Stimulated activated CD8-positive, alpha-beta memory T cell treated with anti-CD3 and anti-CD28 coated beads, Interleukin-7, amount 100 ng/mL, for 4 hours (primary cell): ENCODE measurements around the gene MED16.
"Not testable (repeated sequence)": the region's sequence is repeated elsewhere in the genome, so short reads cannot be mapped to it uniquely, and the experiment has no call there.

Experiments used
- DNase-seq, 2 donors: peaks; one replicate each; pipeline ENCODE4 v3.0.0-alpha.2; 2020; ENCODE audit warnings: low read depth in 2 of 2

Gene MED16

DNA sequence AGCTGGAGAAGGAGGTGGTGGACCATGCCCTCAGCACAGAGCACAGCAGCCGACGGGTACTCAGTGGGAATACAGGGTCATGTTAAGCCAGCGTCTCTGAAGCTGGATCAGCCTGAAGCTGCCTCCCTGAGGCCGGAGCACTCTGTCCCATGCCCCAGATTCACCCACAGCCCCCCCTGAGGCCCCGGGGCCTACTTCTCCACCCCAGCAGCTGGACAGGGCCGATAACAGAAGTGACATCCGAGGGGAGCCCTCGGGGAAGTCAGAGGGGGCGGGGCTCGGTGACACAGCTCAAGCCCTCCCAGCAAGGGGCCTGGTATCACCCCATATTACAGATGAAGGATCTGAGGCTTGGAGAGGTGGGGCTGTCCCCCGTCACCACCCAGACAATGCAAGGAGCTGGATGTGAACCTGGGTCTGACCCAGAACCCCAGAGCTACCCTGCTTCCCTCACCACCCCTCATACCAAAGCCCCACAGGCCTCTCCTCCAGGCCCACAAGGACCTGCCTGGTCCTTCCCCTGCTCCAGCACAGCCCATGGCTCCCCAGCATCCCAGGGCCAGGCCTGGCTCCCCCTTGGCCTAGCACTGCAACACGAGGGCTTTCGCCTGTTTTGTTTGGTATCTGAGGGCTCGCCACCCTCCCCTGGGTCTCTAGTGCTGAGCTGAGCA, 14.3 kb upstream of the MED16 start:
- DNase-seq, result no peak

DNA sequence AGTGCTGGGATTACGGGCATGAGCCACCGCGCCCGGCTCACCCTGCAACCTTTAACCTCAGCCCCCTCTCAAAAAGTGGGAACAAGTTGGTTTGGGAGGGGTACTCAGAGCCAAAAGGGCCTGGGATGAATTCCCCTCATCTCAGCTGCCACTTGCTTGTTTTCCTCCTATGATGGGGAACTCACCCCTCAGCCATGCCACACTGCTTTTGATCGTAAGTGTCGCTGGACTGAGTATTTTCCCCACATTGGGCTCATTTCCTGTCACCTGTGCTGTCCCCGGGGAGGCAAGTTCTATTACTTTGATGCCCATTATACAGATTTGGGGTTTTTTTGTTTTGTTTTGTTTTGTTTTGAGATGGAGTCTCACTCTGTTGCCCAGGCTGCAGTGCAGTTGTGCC, 13.5 kb upstream of the MED16 start:
- no peak for DNase-seq

DNA sequence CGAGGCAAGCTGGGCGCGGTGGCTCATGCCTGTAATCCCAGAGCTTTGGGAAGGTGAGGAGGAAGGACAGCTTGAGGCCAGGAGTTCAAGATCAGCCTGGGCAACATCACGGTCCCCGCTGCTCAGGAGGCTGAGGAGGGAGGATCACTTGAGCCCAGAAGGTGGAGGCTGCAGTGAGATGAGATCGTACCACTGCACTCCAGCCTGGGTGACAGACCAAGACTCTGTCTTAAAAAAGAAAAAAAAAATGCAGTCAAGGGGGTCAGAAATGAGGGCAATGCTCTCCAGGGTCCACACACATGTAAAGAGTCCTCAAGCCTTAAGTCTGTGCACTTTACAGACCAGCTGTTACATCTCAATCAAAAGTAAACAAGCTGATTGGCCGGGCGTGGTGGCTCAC, 11.6 kb upstream of the MED16 start:
- no peak for DNase-seq

DNA sequence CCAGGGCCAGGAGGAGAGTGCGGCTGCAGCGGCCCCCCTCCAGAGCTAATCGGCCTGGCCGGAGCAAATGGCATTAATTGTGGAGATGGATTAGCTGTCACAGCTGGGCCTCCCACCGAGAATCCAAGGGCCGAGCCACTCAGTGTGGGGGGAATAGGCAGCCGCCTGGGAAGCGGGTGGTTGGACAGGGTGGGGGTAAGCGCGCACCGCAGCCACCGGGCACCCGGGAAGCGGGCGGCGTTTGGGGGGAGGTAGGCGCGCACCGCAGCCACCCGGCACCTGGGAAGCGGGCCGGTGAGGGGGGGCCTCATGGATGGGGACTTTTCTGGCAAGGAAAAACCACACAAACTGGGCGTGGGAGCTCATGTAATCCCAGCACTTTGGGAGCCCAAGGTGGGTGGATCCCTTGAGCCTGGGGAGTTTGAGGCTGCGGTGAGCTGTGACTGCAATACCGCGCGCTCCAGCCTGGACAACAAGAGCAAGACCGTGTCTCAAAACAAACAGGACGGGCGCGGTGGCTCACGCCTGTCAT, 10.3 kb upstream of the MED16 start:
- no peak for DNase-seq

DNA sequence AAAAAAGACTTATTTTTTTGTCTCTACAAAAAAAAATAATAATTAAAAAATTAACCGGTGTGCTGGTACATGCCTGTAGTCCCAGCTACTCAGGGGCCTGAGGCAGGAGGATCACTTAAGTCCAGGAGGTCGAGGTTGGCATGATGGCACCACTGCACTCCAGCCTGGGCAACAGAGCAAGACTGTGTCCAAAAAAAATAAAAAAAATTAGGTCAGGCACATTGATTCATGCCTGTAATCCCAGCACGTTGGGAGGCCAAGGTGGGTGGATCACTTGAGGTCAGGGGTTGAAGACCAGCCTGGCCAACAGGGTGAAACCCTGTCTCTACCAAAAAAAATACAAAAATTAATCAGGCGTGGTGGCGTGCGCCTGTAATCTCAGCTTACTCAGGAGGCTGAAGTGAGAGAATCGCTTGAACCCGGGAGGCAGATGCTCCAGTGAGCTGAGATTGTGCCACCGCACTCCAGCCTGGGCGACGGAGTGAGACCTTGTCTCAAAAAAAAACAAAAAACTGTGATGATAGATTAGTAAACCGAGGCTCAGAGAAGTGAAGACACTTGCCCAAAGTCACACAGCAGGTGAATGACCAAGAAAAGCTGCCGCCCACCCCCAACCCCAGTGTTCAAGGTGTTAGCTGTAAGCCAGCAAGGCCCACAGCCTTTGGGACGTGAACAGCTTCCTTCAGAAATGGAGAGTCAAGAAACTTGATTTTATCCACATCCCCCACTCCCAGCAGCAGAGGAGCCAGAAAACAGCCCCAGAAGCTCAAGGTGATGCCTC, 9.6 kb upstream of the MED16 start:
- no peak for DNase-seq

DNA sequence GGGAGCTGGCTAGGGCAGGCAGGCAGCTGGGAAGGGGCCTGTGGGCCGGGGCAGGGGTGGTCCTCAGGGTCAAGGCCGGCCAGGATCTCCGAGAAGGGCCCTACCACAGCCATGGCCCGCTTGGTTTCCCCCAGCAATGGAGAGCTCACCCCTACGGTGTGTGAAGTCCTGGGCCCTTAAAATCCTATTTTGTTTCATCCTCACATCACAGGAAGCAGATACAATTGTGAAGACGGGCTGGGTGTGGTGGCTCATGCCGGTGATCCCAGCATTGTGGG, 9.0 kb upstream of the MED16 start:
- DNase-seq, result no peak

DNA sequence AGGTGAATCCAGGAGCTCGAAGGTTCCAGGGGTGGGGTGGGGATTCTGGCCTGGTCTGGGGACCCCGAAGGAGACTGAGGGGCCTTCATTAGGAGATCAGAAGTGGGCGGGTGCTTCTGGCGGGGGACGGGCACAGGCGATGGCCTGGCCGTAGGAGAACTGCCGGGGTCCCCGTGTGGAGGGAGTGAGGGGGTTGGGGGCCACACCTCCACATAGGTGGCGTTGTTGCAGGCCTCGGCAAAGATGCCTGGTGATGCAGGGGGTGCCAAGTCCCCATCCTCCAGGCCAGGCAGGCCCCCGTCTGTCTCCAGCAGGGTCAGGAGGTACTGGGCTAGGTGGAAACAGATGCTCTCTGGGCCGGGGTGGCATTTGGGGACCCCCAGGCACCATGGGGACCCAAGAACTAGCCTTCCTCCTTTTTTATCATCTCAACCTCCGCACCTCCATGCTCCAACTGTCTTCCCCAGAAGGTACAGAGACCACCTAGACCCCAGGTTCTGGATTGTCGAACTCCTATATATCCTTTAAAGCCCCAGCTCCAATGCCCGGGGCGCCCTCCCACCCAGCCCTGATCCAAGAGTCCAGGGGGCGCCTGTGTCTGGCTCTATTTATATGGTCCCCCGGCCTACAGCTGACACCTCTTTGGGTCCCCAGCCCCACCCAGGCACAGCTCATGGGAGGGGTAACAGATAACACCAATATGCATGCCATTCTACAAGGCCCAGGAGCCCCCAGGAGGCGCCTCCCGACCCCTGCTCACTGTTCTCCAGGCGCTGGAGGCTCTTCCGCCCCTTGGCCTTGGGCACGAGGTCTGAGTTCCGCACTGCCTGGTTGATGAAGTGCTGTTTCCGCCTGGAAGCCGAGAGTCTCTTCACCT, 8.5 kb upstream of the MED16 start:
- no peak for DNase-seq

DNA sequence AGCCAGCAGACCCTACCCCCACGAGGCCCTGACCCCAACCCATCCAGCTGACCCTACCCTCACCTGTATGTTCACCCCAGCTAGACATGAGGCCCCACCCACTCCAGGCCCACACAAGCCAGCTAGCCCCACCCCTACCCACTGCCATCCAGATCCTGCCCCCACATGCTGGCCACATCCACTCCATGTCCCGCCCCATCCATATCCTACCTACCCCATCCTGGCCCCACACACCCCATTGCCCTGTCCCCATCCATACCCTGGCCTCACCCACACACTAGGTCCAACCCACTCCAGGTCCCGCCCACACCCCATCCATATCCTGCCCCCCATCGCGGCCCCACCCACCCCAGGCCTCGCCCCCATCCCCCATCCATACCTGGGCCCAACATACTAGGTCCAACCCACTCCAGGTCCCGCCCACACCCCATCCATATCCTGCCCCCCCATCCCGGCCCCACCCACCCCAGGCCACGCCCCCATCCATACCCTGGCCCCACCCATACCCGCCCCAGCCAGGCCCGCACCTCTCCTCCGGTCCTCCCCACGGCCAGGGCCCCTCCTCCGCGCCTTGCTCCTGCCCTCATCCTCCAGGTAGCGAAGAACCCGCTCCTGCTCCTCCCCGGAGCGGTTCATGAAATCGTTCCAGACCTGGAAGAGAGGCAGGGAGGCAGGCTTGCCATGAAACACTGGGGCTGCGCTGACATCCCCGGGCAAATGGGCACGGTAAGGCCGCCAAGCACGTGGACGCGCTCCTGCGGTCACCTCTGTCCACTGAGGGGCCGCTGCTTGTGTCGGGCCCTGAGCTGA, 7.5 kb upstream of the MED16 start:
- no peak for DNase-seq

DNA sequence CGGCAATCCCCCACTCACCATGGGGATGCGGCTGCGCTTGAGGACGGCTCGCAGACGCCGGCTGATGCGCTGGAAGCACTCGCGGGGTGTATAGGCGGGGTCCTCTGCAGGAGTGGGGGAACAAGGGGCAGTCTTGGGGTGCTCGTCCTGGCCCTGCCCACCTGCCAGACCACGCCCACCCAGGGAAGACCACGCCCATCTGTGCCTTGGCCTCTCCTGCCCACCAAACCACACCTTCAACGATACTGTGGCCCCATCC, 7.0 kb upstream of the MED16 start:
- DNase-seq, result no peak

DNA sequence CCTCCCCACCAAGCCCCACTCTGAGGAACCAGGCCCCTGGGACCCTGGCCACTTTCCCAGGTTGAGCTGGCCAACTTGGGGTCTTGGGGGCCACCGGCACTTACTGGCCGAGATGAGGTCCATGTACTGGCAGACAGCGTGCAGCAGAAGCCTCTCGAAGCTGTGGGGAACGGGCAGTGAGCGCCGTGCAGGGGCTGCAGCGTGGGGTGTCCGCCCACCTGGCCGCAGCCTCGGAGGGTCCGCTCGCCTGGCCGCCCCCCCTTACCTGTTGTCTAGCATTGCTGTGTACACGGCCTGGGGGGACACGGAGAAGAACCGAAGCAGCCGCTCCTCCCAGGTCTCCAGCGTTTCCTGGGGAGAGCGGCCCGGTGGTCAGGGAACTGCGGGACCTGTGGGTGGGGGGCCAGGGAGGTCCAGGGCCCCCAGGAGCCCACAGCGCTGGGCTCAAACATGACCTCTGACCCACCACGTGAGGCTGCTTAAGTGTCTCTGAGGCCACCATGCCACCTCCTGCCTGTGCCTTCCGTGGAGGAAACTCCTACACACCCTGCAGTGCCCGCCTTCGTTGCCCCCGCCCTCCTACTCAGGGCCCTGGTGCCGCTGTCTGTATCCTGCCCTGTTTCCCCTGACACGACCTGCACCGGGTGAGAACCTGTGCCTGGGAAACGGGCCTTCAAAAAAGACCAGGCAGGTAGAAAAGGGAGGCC, 6.5 kb upstream of the MED16 start:
- no peak for DNase-seq

DNA sequence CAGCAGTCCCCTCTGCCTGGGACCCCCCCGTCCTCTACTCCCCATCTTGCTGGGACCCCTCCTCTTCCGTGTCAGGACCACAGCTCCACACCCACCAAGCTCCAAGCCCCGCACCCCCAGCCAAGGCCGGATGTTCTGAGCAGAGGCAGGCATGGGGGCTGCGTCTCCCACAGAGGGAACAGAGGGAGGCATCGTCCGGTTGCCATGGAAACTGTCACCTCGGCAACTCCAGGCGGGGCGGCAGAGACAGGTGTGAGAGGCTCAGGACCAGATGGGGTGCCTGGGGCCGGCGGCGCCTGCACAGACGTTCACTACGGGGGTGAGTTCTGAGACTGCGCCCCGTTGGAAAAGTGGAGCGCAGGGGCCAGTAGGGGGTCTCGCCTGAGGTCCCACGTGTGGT, 5.7 kb upstream of the MED16 start:
- DNase-seq, result no peak

DNA sequence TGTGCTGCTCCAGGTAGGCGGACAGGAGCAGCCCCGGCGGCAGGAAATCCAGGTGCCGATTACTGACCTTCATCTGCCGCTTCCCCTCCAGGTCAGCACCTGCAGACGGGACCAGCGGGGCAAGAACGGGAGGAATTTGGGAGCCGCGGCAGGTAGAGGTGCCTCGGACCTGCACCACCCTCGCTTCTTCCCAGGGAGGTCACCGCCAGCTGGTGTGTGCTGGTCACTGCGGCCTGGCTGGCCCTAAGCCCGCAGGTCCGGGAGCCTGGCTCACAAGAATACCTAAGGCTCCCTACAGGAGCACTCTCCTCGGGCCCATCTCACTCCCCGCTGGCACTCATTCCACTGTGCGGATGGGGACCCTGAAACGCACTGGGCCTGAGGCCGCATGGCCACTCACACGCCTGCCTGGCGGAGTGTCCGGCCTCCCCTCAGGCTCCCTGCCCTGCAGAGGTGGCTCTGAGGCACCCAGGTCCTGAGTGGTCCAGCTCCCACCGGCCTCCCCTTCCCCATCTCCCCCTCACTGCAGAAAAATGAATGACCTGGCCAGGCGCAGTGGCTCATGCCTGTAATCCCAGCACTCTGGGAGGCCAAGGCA, 4.6 kb upstream of the MED16 start:
- DNase-seq, result no peak

DNA sequence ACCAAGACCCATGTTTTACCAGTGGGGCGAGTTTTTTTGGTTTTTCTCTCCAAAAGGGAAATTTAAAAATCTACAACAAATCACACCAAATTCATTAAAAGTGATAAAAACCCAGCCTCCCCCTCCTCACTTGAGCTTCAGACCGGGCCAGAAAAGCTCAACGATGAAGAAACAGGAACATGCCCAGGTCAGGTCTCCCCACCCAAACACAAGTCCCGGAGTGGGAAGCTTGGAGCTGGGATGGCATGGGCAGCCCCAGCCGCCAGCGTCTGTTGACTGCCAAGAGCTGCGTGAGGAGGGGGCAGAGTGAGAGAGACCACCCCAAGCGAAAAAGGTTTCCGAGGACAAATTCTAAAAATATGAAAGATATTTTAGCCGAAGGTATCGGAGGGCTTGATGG, 4.0 kb upstream of the MED16 start:
- no peak for DNase-seq

DNA sequence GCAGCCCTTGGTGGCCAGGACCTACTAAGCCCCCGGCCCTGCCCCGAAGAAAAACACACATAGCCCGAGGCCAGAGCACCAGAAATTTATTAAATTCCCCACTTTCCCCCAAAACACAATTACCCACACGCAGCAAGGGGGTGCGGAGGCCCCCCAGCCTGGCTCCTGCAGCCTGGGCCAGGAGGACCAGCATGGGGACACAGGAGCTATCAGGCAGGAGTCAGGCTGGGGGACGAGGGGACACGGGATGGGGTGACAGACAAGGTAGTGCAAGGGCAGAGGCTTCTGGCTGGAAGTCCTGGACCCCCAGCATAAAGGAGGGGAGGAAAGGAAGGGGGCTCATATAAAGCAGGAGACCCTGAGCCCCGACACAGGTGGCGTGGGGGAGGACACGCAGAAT, 3.4 kb upstream of the MED16 start:
- no peak for DNase-seq

DNA sequence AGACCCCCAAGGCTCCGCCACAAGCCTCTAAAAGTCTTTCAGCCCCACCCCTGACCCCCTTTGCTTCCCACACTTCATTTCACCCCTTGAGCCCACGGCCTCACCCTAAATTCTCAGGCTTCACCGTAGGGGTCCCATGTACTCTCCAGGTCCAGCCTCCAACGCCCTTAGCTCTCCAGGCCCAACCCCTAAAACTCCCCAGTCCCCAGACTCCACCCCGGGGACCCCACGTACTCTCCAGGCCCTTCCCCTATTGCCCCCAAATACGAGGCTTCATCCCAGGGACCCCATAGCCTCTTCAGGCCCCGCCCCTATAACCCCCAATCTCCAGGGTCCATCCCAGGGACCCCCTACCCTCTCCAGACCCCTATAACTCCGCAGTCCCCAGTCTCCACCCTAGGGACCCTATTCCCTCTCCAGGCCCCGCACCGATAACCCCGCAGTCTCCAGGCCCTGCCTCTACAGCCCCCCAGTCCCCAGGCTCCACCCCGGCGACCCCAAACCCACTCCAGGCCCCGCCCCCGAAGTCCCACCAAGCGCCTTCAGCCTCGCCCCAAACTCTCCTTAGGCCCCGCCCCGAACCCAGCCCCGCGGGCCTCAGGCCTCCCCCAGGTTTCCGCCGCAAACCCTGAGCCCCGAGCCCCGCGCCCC, 619 bp downstream of the MED16 start:
- no peak for DNase-seq

DNA sequence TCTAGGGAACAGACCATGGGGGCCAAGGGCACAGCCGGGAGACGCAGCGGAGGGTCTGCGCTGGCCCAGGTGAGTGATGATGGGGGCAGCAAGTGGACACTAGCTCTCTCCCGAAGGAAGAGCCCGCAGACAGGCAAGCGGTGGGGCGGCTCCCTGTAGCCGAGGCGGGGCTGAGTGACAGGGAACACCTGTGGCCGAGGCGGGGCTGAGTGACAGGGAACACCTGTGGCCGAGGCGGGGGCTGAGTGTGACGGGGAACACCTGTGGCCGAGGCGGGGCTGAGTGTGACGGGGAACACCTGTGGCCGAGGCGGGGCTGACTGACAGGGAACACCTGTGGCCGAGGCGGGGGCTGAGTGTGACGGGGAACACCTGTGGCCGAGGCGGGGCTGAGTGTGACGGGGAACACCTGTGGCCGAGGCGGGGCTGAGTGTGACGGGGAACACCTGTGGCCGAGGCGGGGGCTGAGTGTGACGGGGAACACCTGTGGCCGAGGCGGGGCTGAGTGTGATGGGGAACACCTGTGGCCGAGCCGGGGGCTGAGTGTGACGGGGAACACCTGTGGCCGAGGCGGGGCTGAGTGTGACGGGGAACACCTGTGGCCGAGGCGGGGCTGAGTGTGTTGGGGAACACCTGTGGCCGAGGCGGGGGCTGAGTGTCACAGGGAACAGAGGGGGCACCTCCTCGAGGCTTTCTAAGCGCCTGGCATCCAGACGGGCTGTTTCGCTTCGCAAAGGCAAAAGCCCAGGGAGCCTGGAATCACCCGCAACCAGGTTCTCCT, 1.4 kb downstream of the MED16 start:
- DNase-seq, result not testable (repeated sequence)

DNA sequence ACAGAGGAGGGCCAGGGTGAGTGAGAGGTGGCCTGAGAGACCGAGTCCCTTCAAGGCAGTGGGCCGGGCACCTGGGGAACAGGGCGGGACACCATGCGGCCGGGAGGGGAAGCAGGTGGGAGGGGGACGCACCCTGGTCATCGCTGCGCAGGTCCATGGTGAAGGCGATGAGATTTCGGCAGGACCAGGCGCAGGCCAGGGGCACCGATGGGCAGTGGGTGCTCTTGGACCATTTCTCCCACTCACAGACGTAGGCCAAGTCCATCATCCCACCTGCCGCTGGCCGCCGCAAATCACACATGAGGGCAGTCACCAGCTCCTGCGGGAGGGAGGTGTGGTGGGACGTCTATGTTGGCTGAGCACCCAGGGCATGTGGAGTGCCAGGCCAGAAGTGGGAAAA, 2.2 kb downstream of the MED16 start:
- no peak for DNase-seq

DNA sequence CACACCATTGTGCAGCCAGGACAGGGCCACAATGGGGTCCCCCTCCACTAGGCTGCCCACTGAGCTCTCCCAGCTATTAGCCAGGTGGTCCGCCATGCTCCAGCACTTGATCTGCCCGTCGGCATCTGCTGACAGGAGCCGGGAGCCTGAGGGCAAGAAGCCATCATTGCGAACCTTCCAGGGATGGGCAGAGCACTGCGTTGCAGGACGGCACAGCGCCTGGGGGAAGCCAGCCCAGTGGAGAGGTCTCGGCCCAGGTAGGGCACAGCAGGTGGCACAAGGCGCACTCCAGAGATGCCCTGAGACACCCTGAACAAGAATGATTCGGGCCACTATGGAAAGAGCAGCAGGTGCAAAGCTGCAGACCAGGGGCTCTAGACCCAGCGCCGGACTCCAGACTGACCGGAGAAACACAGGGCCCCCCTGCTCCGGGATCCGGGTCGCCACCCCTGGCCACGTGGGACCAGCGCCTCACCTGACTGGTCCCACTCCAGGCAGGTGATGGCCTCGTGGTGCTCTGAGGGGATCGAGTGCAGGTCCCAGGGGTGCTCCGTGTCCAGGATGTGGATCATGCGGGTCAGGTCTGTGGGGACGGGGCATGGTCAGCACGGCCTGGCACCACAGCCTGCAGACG, 3.2 kb downstream of the MED16 start:
- DNase-seq, result no peak
